Kidney (tissue), 14 donors: ENCODE data around the gene CEP135. TPM values are rescaled to one million over a fixed set of nuclear protein-coding genes. Genes with fewer than 3 reads are reported as not detected.

Source experiments
- DNase-seq, 5 donors: peaks; one replicate each; pipeline ENCODE4 v3.0.0-alpha.2; 2013 to 2020
- FAIRE-seq: peaks from 2 replicates; lab custom pipeline; 2012; peaks lifted over from hg19 to GRCh38; lab: Jason Lieb, UNC
- H3K27ac ChIP-seq, 2 donors: one replicate each; pipeline ENCODE4 v1.7.0; 2013; ENCODE audit warnings: low read depth in 2 of 2, low read length in 2 of 2, inconsistent platforms in 1 of 2
- H3K27me3 ChIP-seq: one replicate; pipeline ENCODE4 v1.7.1; 2013; ENCODE audit warnings: low read length, inconsistent platforms; ENCODE audit not compliant: control insufficient read depth, insufficient read depth
- H3K36me3 ChIP-seq, 3 donors: one replicate each; pipeline versions ENCODE4 v1.7.0 to v1.7.1; 2013; ENCODE audit warnings: low read length in 3 of 3, control low read depth in 1 of 3, inconsistent platforms in 1 of 3; ENCODE audit not compliant: insufficient read depth in 3 of 3, control insufficient read depth in 2 of 3
- H3K4me1 ChIP-seq, 3 donors: one replicate each; pipeline versions ENCODE4 v1.7.0 to v1.7.1; 2013; ENCODE audit warnings: low read length in 3 of 3, inconsistent platforms in 1 of 3, low read depth in 1 of 3; ENCODE audit not compliant: control insufficient read depth in 2 of 3, insufficient read depth in 2 of 3
- H3K4me3 ChIP-seq, 3 donors: one replicate each; pipeline versions ENCODE4 v1.7.0 to v1.8.1; 2013; ENCODE audit warnings: low read length in 3 of 3, control low read depth in 1 of 3, inconsistent platforms in 1 of 3
- H3K9ac ChIP-seq, 3 donors: one replicate each; pipeline versions ENCODE4 v1.7.0 to v1.7.1; 2013; ENCODE audit warnings: low read length in 3 of 3, control low read depth in 1 of 3, inconsistent platforms in 1 of 3
- H3K9me3 ChIP-seq, 3 donors: one replicate each; pipeline versions ENCODE4 v1.7.0 to v1.7.1; 2013; ENCODE audit warnings: low read length in 3 of 3, control low read depth in 1 of 3, inconsistent platforms in 1 of 3; ENCODE audit not compliant: control insufficient read depth in 2 of 3, insufficient read depth in 1 of 3
- intact Hi-C: fragments of 100-400 bp; cut with DNase I; formaldehyde crosslinking; loops from one replicate; pipeline ENCODE4 v1.11.1; 2022
- polyA plus RNA-seq: library from polyadenylated mRNA; stranded (reverse); fragments of 350-450 nt; fragmentation: Illumina TruSeq; extraction: RNeasy Lipid Tissue Mini Kit (QIAGEN cat#74804); gene quantifications from one replicate; pipeline ENCODE4 v1.2.3, GENCODE V29; 2014; ENCODE audit warnings: low read depth, low replicate concordance; ENCODE audit not compliant: insufficient read depth
- total RNA-seq: library from RNA; stranded (reverse); fragmentation: NEBNext Ultra II Directional; extraction: Animal tissue kit (Norgen Biotek cat#: 25700); gene quantifications from one replicate; pipeline ENCODE4 v1.2.1, GENCODE V29; 2021
- TF ChIP-seq, protein P1 (sequence below): IDR thresholded peaks from 3 replicates; pipeline ENCODE4 v1.5.1; 2012; ENCODE audit warnings: mild to moderate bottlenecking, moderate library complexity, borderline replicate concordance; ENCODE audit not compliant: insufficient read depth; ENCODE audit errors: extremely low read depth
- donor health status: control.
- donor health status: control.
- donor health status: control.
- donor health status: control.
- donor health status: control.
- donor health status: DM: yes; HTN: yes; CAD: no.
- donor health status: Normal renal cell carcinoma (clear cell type).

The CEP135 gene
- total and polyA plus RNA-seq, 2 donors from 2014 or later = 2.3 to 9.2 TPM

DNA sequence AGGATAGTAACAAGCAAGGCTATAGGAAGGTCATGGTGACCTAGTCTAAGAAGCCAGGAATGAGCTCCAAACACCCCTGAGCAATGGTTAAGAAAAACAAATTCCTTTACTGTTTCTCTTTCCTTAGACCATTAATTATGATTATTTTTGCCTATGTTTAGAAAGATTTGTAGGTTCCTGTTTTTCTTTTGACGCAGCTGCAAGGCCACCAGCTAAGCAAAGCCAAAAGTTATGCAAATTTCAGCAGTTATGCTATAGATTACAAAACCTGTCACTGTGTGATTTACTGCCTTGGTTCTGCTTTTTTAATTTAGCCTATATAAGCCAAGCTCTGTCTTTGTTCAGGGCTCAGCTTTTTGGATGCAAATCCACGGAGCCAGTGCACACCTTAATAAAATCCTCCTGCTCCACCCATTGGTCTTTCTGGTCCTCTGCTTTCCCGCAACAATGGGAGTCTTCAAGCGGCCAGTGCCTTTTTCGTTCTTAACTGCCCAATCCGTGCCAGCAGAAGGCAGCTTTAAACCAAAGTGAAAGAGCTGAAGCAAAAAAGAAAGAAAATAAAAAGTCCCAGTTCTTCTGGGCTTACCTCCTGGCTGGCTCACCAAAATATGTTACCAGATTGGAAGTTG lies 1.4 kb upstream of the CEP135 start:
- peak in 2 of 5 donors; percentile 44 to 70 for DNase-seq
- H3K27me3 ChIP-seq = no peaks in the 10 kb centered on the region
- TF ChIP-seq, protein P1, sequence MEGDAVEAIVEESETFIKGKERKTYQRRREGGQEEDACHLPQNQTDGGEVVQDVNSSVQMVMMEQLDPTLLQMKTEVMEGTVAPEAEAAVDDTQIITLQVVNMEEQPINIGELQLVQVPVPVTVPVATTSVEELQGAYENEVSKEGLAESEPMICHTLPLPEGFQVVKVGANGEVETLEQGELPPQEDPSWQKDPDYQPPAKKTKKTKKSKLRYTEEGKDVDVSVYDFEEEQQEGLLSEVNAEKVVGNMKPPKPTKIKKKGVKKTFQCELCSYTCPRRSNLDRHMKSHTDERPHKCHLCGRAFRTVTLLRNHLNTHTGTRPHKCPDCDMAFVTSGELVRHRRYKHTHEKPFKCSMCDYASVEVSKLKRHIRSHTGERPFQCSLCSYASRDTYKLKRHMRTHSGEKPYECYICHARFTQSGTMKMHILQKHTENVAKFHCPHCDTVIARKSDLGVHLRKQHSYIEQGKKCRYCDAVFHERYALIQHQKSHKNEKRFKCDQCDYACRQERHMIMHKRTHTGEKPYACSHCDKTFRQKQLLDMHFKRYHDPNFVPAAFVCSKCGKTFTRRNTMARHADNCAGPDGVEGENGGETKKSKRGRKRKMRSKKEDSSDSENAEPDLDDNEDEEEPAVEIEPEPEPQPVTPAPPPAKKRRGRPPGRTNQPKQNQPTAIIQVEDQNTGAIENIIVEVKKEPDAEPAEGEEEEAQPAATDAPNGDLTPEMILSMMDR = no peak
- intact Hi-C loops = no loop called here
- no peak for FAIRE-seq
- peak overlapping the region; percentile 54 to 68 for H3K27ac ChIP-seq
- H3K4me1 ChIP-seq = peaks cover 0 to 20% (median 7%) of the 10 kb centered on the region in 3 donors
- no peaks in the 10 kb centered on the region for H3K9me3 ChIP-seq
- peaks cover 0 to 4% (median 0%) of the 10 kb centered on the region in 3 donors for H3K36me3 ChIP-seq
- peak overlapping the region in 2 of 3 donors; percentile 27 to 64 for H3K9ac ChIP-seq
- peak overlapping the region; percentile 33 to 85 (median 41) for H3K4me3 ChIP-seq

DNA sequence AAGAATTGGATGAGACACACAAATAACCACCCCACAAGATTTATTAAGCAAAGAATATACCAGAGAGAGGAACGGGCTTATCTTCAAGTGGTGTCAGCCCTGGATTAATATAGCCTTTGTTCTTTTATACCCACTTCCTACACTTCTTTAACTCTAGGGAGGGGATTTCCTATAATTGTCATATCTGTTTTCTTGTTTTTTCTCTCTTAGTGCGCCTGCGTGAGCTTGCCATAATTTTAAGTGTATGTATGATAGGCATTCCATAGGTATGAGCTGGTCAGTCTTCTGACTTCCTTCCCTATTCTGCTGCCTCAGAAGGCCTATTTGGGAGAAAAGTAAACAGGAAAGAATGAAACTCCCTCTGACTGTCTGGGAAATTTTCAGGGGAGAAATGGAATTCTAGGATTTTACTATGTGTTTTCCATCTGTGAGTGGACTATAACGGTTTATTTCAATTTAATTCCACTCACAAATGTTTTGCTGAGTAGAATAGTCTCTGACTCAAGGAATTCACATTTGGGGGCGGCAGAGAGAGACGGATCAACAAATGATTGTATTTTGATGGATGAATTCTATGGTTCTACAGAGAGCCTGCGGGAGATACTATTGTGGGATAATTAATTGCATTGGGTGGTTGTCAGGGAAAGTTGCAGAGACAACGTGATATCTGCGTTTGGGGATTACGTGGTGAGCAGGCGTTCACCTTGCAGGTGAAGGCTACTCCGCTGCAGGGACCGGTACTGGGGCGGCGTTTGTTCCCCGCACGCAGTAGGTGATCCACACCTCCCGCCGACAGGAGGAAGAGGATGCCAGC lies 626 bp upstream of the CEP135 start:
- TF ChIP-seq, protein P1 = no peak
- Histone ChIP-seq H3K9me3 (no peaks in the 10 kb centered on the region), H3K4me3 (peak overlapping the region; percentile 71 to 85 (median 81)), H3K4me1 (peaks cover 0 to 20% (median 7%) of the 10 kb centered on the region in 3 donors), H3K36me3 (peaks cover 0 to 6% (median 0%) of the 10 kb centered on the region in 3 donors), H3K27me3 (no peaks in the 10 kb centered on the region), H3K27ac (peak overlapping the region; percentile 86 to 97), H3K9ac (peak overlapping the region; percentile 58 to 64 (median 61))
- FAIRE-seq (no peak), DNase-seq (peak in 2 of 5 donors; percentile 20 to 65)
- intact Hi-C loops = no loop called here

DNA sequence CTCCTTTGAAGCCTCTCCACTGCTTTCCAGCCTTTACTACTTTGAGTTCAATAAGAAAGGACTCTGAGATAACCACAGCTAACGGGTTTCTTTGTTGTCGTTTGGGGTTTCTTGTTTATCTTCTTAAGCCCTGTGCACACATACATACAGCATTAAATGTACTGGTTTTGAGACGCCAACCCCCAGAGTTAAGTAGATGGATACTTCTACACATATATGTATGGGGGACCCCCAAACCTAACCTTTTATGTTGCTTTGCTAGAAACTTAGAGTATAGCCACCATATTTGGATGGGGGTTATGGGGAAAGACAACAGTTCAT lies 697 bp downstream of the CEP135 start:
- Histone ChIP-seq H3K4me3 (peak overlapping the region; percentile 81 to 93 (median 85)), H3K27ac (peak overlapping the region; percentile 86 to 97), H3K9ac (peak overlapping the region; percentile 60 to 77 (median 60)), H3K4me1 (peaks cover 0 to 20% (median 7%) of the 10 kb centered on the region in 3 donors), H3K9me3 (no peaks in the 10 kb centered on the region), H3K36me3 (peaks cover 0 to 10% (median 0%) of the 10 kb centered on the region in 3 donors), H3K27me3 (no peaks in the 10 kb centered on the region)
- intact Hi-C loops = no loop called here
- TF ChIP-seq, protein P1 = no peak
- FAIRE-seq = no peak
- no peak for DNase-seq
